GM12878 (cell line): ENCODE results near the gene PALMD. TPM values are rescaled to one million over a fixed set of nuclear protein-coding genes. Genes with fewer than 3 reads are reported as not detected.

Source experiments
- ATAC-seq: fragments of 200-7000 bp; cut with Tn5 transposase; 3 replicates; pipeline ENCODE4 v1.9.1; 2020; ENCODE audit warnings: mild to moderate bottlenecking, moderate library complexity
- BruUV-seq: library from RNA; stranded (reverse); fragments of 400-500 nt; replicated peaks from 2 replicates; lab custom pipeline; 2021; lab: Mats Ljungman, UMichigan
- CTCF ChIA-PET: fragments of 300-600 bp; sonication (Branson Sonifier 250); formaldehyde crosslinking; extraction: SDS; loops from one replicate; lab custom pipeline; 2021; ENCODE audit warnings: inconsistent platforms; lab: Yijun Ruan, JAX
- POLR2A ChIA-PET: fragments of 350-600 bp; formaldehyde crosslinking; extraction: SDS; loops from one replicate; lab custom pipeline; 2021; ENCODE audit warnings: inconsistent platforms; lab: Charles Lee
- RAD21 ChIA-PET: fragments of 300-600 bp; sonication (Branson Sonifier 250); formaldehyde crosslinking; loops from one replicate; lab custom pipeline; 2023; ENCODE audit warnings: antibody characterized with exemption; ENCODE audit not compliant: unreplicated experiment; lab: Charles Lee
- SMC1A ChIA-PET: fragments of 300-600 bp; sonication (Branson Sonifier 250); formaldehyde crosslinking; loops from one replicate; lab custom pipeline; 2023; ENCODE audit not compliant: unreplicated experiment, uncharacterized antibody; lab: Charles Lee
- DNase-seq: peaks from one replicate; pipeline ENCODE4 v3.0.0-alpha.2; 2011; ENCODE audit warnings: low read depth, low spot score
- FAIRE-seq: peaks from 3 replicates; lab custom pipeline; 2011; peaks lifted over from hg19 to GRCh38; lab: Jason Lieb, UNC
- H2AFZ ChIP-seq: 2 replicates; pipeline ENCODE4 v1.6.0; 2011; ENCODE audit warnings: low read depth, low read length, control low read depth; ENCODE audit not compliant: control insufficient read depth
- H3K27ac ChIP-seq: 2 replicates; pipeline ENCODE4 v1.5.1; 2011; ENCODE audit warnings: control low read depth; ENCODE audit not compliant: control insufficient read depth, insufficient read depth
- H3K27me3 ChIP-seq, 2 experiments: replicated peaks in 1 of 2; 2 replicates each; pipeline versions ENCODE4 v1.6.0 to v1.6.1; 2011; ENCODE audit warnings: low read length in 1 of 2; ENCODE audit not compliant: control insufficient read depth in 2 of 2, insufficient read depth in 2 of 2
- H3K36me3 ChIP-seq, 2 experiments: 2 replicates each; pipeline ENCODE4 v1.5.1; 2011; ENCODE audit warnings: low read length in 1 of 2; ENCODE audit not compliant: control insufficient read depth in 2 of 2, insufficient read depth in 2 of 2
- H3K4me1 ChIP-seq: 2 replicates; pipeline ENCODE4 v1.6.1; 2011; ENCODE audit warnings: mild to moderate bottlenecking, low read length, moderate library complexity, mixed read lengths; ENCODE audit not compliant: control insufficient read depth, insufficient read depth
- H3K4me2 ChIP-seq: 2 replicates; pipeline ENCODE4 v1.6.0; 2011; ENCODE audit warnings: control low read depth; ENCODE audit not compliant: control insufficient read depth, insufficient read depth
- H3K4me3 ChIP-seq: fragments of 200-600 bp; sonication (generic); 2 replicates; pipeline ENCODE4 v1.5.1; 2016
- H3K79me2 ChIP-seq: 2 replicates; pipeline ENCODE4 v1.6.0; 2011; ENCODE audit warnings: low read length; ENCODE audit not compliant: control insufficient read depth, insufficient read depth
- H3K9ac ChIP-seq: 2 replicates; pipeline ENCODE4 v1.8.0; 2011; ENCODE audit warnings: low read length, control low read depth, mixed read lengths; ENCODE audit not compliant: control insufficient read depth, insufficient read depth
- H3K9me3 ChIP-seq: replicated peaks from 3 replicates; pipeline ENCODE4 v1.5.1; 2011; ENCODE audit warnings: mild to moderate bottlenecking, low read length; ENCODE audit not compliant: control insufficient read depth, insufficient read depth
- H4K20me1 ChIP-seq: 2 replicates; pipeline ENCODE4 v1.6.0; 2011; ENCODE audit not compliant: control insufficient read depth, insufficient read depth
- ASH2L ChIP-seq: fragments of 300-600, 200-600 bp; sonication (generic); IDR thresholded peaks from 2 replicates; pipeline ENCODE4 v1.6.1; 2017; ENCODE audit warnings: low read depth, mild to moderate bottlenecking, borderline replicate concordance
- CBFB ChIP-seq: IDR thresholded peaks from 2 replicates; pipeline ENCODE4 v1.6.1; 2016; ENCODE audit warnings: antibody characterized with exemption, low read depth
- EED ChIP-seq: sonication (generic); IDR thresholded peaks from 2 replicates; pipeline ENCODE4 v1.6.1; 2016; ENCODE audit warnings: antibody characterized with exemption, low read depth
- FOS ChIP-seq: IDR thresholded peaks from 3 replicates; pipeline ENCODE4 v1.6.1; 2011; ENCODE audit warnings: borderline replicate concordance; ENCODE audit not compliant: insufficient read length; ENCODE audit errors: extremely low read depth
- GATAD2B ChIP-seq: fragments of 450-650 bp; conservative IDR thresholded peaks from 2 replicates; pipeline ENCODE4 v1.6.1; 2017; ENCODE audit warnings: low read depth, mild to moderate bottlenecking, moderate library complexity
- MYC ChIP-seq: IDR thresholded peaks from 2 replicates; pipeline ENCODE4 v1.6.1; 2011; ENCODE audit warnings: mild to moderate bottlenecking, low read length, moderate library complexity, inconsistent platforms; ENCODE audit not compliant: insufficient read depth, insufficient replicate concordance, insufficient read length, severe bottlenecking
- POLR2AphosphoS2 ChIP-seq: IDR thresholded peaks from 2 replicates; pipeline ENCODE4 v1.6.1; 2011; ENCODE audit warnings: low read depth, mild to moderate bottlenecking, low read length, improper control_type of control experiment, moderate library complexity
- RCOR1 ChIP-seq: conservative IDR thresholded peaks from 2 replicates; pipeline ENCODE4 v1.6.1; 2012; ENCODE audit warnings: low read depth, low read length, improper control_type of control experiment
- YBX1 ChIP-seq: fragments of 450-650 bp; IDR thresholded peaks from 2 replicates; pipeline ENCODE4 v1.6.1; 2016; ENCODE audit warnings: antibody characterized with exemption
- WGBS: methylation state at CpG from one replicate; pipeline ENCODE4 v1.1.6; 2016; ENCODE audit warnings: low lambda C conversion rate; ENCODE audit not compliant: insufficient replicate concordance, insufficient coverage; ENCODE audit errors: missing lambda C conversion rate; 5-methylcytosine and 5-hydroxymethylcytosine counted together
- in situ Hi-C: fragments of 300-500 bp; cut with MboI; formaldehyde crosslinking; loops from 9 replicates; pipeline ENCODE4 v1.14.3; 2018; ENCODE audit warnings: mixed read lengths
- intact Hi-C: fragments of 100-400 bp; cut with micrococcal nuclease; formaldehyde crosslinking; loops from one replicate; pipeline ENCODE4 v1.14.2; 2022; ENCODE audit not compliant: unreplicated experiment
- polyA plus RNA-seq, 11 experiments: library from polyadenylated mRNA; depleted of rRNA in 4 of 11; unstranded in 6 of 11; stranded (reverse) in 5 of 11; fragments of >200 nt; fragmentation: Nextera tagmentation in 4 of 11; fragmentation: Illumina TruSeq in 1 of 11; extraction: Ambion mirVana in 4 of 11; extraction: Trizol in 1 of 11; gene quantifications; 1 replicate in 1 of 11; 2 replicates in 10 of 11; pipeline versions ENCODE4 v1.2.1 to v1.2.3, GENCODE V29; 2011 to 2016; ENCODE audit warnings: inconsistent platforms in 2 of 11, missing spikeins in 2 of 11, low read depth in 1 of 11
- total RNA-seq, 4 experiments: library from RNA; depleted of rRNA in 3 of 4; stranded (reverse); fragments of >200 nt in 3 of 4; fragmentation: Illumina TruSeq in 1 of 4; extraction: Trizol in 1 of 4; gene quantifications; 2 replicates each; pipeline versions ENCODE4 v1.2.1 to v1.2.3, GENCODE V29; 2013 to 2021
- TF ChIP-seq, protein P1 (sequence below): fragments of 450-650 bp; IDR thresholded peaks from 2 replicates; pipeline ENCODE4 v1.6.1; 2017; ENCODE audit warnings: mild to moderate bottlenecking
- TF ChIP-seq, protein P2 (sequence below): IDR thresholded peaks from 2 replicates; pipeline ENCODE4 v1.6.1; 2012; ENCODE audit warnings: low read depth, low read length, improper control_type of control experiment
- TF ChIP-seq, protein P3 (sequence below): fragments of 150-350 bp; IDR thresholded peaks from 2 replicates; pipeline ENCODE4 v1.6.1; 2014; ENCODE audit warnings: mild to moderate bottlenecking, low read depth, low read length

Gene PALMD
- total and polyA plus RNA-seq, 10 of the 15 experiments (the other 5 are each of a cell fraction or from before 2014, with no cell fraction given), result under 0.01 to 0.09 (median 0.04) TPM; not detected in 4

DNA sequence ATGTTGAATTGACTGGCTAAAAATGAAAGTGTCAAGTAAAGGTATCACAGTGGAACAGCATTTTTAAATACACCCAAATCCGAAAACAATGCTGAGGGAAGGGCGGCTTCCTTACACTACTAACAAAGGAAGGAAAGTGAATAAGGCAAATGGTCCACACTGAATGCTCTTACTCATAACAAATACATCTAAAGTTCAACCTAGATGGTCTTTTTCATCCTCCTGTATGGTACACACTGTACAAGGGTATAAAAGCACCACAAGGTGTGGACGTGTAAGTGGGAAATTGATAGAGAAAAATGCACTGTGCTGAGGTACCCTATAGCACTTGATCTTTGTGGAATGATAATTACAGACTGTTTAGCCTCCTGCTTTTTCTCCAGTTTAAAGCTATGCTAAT lies 7.1 kb upstream of the PALMD start:
- no TSS peak for BruUV-seq

More for the DNA sequence above, 7.1 kb upstream of the PALMD start:
- no peaks in the 10 kb centered on the region for H3K4me1 ChIP-seq
- FAIRE-seq (no peak), DNase-seq (no peak), ATAC-seq (no peak)
- no peak overlapping the region for H3K27ac ChIP-seq
- RAD21 ChIA-PET, result no interaction called here
- in situ Hi-C loops (no loop called here), intact Hi-C loops (no loop called here)
- H2AFZ ChIP-seq, result no peak overlapping the region
- no peaks in the 10 kb centered on the region for H3K36me3 ChIP-seq
- no peak overlapping the region for H3K4me2 ChIP-seq
- H4K20me1 ChIP-seq, result no peaks in the 10 kb centered on the region
- H3K9me3 ChIP-seq, result no peaks in the 10 kb centered on the region
- H3K4me3 ChIP-seq, result no peak overlapping the region
- SMC1A ChIA-PET, result interaction anchor here (0.8 kb wide), 1 partner anchor 132 kb away, joined by 3 read pairs; no protein-coding TSS in a partner anchor
- POLR2A ChIA-PET, result no interaction called here
- no peaks in the 10 kb centered on the region for H3K27me3 ChIP-seq
- H3K9ac ChIP-seq, result no peak overlapping the region
- TF ChIP-seq ASH2L (no peak), YBX1 (no peak), RCOR1 (no peak), GATAD2B (no peak), MYC (no peak), POLR2AphosphoS2 (no peak), EED (no peak), CBFB (no peak), FOS (no peak)
- TF ChIP-seq, protein P1, sequence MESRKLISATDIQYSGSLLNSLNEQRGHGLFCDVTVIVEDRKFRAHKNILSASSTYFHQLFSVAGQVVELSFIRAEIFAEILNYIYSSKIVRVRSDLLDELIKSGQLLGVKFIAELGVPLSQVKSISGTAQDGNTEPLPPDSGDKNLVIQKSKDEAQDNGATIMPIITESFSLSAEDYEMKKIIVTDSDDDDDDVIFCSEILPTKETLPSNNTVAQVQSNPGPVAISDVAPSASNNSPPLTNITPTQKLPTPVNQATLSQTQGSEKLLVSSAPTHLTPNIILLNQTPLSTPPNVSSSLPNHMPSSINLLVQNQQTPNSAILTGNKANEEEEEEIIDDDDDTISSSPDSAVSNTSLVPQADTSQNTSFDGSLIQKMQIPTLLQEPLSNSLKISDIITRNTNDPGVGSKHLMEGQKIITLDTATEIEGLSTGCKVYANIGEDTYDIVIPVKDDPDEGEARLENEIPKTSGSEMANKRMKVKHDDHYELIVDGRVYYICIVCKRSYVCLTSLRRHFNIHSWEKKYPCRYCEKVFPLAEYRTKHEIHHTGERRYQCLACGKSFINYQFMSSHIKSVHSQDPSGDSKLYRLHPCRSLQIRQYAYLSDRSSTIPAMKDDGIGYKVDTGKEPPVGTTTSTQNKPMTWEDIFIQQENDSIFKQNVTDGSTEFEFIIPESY, result no peak
- TF ChIP-seq, protein P2, sequence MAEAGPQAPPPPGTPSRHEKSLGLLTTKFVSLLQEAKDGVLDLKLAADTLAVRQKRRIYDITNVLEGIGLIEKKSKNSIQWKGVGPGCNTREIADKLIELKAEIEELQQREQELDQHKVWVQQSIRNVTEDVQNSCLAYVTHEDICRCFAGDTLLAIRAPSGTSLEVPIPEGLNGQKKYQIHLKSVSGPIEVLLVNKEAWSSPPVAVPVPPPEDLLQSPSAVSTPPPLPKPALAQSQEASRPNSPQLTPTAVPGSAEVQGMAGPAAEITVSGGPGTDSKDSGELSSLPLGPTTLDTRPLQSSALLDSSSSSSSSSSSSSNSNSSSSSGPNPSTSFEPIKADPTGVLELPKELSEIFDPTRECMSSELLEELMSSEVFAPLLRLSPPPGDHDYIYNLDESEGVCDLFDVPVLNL, result no peak
- TF ChIP-seq, protein P3, sequence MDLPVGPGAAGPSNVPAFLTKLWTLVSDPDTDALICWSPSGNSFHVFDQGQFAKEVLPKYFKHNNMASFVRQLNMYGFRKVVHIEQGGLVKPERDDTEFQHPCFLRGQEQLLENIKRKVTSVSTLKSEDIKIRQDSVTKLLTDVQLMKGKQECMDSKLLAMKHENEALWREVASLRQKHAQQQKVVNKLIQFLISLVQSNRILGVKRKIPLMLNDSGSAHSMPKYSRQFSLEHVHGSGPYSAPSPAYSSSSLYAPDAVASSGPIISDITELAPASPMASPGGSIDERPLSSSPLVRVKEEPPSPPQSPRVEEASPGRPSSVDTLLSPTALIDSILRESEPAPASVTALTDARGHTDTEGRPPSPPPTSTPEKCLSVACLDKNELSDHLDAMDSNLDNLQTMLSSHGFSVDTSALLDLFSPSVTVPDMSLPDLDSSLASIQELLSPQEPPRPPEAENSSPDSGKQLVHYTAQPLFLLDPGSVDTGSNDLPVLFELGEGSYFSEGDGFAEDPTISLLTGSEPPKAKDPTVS, result no peak
- CTCF ChIA-PET, result interaction anchor here (1.2 to 1.3 kb wide), 2 partner anchors 9 to 68 kb away, joined by 3 to 5 read pairs; no protein-coding TSS in a partner anchor
- H3K79me2 ChIP-seq, result no peaks in the 10 kb centered on the region
- WGBS, result 48% methylated on average over 3 of the region's 3 CpGs
